GM21381 (cell line): Measurements from ENCODE around the gene RPUSD4.

Experiments
- ATAC-seq: cut with Tn5 transposase; IDR thresholded peaks from one replicate; pipeline ENCODE4 v1.9.1; 2021; ENCODE audit warnings: mild to moderate bottlenecking, moderate library complexity; ENCODE audit not compliant: unreplicated experiment

The RPUSD4 gene

DNA sequence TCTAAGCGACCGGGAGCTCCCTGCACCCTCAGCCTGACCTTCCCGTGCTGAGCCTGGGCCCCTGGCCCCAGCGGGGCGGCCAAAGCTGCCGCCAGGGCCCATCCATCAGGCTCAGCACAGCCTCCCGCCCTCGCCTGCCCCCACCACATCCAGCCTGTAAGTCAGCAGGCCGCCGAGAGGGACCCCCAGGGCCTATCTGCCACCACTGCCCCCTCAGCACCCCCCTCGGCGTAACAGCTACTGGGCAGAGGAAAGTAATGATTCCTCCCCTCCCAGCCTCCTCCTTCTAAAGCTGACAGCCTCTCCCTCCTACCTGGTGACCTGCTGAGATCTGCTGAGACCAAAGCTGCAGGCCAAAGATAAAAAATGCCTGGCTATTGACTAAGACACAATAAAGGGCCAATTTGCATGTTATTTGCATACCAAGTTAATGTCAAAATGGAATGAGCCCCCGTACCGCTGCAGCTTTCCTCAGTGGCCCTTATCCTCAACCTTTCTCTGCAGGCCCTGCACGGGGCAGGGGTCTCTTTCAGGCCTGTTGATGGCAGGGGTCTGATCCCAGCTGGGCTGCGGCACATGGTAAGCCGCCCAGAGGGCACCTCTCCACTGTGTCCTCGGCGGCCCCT is 51.6 kb downstream of the RPUSD4 start:
- ATAC-seq = no peak

DNA sequence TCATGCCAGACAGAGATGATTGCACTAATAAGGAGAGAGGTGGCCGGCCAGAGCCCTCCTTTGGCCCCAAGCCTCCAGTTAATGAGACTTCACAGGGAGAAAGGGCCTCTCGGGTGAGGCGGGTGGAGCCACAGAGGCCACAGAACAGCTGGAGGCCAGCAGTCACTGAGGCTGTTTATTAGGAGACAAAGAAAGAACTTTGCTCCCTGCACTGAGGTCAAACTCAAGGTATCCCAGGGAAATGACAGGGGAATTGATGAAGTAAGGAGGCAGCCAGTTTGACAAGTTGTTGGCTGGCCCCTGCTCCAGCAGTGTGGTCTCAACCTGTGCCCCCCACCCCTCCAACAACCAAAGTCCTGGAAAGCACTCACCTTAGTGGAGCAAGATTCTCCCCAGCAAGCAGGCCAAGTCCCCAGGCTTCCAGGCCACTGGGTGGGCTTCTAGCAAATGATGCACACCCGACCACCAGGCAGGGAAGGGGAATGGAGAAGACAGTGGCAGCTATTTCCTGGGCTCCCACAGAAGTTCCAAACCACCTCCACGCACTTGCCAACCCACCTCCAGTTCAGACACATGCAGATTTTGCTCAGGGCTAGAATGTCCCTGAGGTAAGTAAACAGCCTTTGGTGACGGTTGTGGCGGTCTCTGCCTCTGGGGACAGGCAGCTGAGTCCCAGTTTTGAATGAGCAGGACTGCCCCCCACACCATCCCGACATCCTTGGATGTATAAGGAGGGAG is 53.2 kb downstream of the RPUSD4 start:
- no peak for ATAC-seq

DNA sequence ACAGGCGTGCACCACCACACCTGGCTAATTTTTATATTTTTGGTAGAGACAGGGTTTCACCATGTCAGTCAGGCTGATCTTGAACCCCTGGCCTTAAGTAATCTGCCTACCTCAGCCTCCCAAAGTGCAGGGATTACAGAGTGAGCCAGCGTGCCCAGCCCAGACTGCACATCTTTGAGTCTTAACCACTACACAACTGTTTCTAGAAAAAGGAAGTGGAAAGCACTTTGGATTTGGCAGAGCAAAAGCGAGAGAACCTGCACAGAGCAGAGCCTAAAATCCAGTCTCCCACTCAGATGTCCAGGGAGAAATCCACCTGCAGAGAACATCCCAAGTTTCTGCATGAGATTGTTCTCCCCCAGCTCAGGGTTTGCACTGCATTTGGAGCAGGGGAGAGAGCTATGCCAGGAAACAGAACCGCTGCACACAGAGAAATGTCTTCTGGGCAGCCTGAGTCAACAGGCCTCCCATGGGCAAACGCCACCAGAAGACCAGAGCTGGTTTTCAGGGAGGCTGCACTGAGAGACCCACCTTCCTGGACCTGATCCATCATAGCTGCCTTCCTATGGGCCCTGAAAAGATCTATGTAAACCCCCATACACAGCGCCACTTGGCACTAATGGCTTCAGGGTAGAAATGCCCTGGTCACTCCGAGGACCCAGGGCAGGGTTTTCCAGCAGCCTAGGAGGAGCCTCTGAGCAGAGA is 54.0 kb downstream of the RPUSD4 start:
- no peak for ATAC-seq

DNA sequence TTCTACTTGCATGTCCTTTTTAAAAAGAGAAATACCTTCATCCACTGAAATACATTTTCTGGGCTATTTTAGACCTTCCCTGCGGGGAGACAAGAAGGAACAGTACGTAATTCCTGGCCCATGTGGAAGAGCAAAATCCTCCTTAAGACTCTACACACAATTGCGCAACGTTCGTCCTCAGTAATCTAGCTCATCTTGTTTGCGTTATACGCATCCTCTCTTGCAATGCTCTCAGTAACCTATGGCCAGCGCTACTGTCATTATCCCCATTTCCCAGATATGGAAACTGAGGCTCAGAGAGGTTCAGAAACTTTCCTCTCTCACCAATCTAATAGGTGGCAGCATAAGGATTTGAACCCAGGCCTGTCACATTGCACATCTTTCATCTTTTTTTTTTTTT is 54.6 kb downstream of the RPUSD4 start:
- no peak for ATAC-seq

DNA sequence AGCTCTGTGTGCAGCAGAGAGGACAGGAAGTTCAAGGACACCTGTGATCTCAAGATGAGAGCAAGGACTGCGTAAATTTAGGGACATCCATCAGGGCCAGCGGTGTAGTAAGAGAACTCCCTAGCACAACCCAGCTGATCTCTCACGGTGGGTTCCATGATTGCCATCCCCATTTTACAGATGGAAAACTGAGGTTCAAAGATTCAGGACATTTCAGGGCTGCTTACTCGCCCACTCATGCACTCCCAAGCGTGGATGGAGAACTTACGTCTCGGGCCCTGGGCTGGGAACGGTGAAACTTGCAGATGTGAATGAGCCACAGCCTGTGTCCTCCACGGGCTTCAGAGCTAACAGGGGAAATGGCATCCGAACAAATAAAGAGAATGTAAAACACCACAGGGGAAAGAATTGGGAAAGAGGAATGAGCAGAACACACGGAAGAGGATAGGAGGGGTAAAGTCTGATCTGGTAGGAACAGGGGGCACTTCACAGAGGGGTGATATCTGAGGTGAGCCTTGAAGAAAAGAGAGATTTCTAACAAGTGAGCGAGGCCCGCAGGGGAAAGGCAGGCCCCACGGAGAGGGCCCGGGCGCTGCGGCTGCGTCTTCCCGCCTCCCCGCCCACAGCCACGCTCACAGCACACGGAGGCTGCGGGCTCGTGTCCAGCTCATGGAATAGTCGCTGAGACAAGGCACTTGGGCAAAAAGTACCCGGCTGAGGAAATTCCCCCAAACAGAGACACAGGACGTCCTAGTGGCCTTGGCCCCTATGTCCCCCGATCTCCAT is 55.9 kb downstream of the RPUSD4 start:
- ATAC-seq = no peak

DNA sequence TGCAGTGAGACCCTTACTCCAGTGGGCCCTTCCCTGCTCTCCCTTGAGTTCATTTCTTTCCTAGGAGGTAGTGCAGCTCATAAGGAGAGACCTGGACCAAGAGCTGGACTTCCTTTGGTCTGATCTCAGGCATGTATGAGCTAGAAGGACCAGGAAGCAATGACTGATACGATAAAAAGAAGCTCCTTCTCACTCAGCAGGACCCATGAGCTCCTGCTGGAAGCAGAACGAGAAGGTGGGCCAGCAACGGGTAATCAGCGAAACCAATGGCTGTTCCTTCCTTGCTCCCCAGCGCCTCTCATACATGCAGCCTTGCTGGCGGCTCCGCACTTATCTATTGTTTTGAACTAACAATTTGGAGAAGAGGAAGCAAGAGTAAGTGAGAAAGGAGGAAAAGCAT is 56.8 kb downstream of the RPUSD4 start:
- no peak for ATAC-seq

DNA sequence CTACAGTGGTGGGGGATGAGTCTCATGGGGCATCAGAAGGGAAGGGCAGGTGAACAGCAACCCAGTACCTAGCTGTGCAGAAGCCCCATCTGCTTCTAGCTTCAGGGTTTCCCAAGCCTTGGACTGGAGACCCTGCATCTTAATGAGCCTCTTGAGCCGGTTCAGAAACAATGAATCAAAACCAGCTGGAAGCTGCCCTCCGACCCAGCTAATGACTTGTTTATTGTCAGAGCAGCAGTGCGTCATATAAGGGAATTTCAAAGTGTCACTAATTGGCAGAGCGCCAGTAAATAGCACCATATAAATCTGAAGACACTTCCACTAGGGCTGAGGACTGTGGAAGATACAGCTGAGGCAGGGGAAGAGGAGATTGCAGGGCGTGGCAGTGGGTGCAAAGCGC is 57.5 kb downstream of the RPUSD4 start:
- no peak for ATAC-seq

DNA sequence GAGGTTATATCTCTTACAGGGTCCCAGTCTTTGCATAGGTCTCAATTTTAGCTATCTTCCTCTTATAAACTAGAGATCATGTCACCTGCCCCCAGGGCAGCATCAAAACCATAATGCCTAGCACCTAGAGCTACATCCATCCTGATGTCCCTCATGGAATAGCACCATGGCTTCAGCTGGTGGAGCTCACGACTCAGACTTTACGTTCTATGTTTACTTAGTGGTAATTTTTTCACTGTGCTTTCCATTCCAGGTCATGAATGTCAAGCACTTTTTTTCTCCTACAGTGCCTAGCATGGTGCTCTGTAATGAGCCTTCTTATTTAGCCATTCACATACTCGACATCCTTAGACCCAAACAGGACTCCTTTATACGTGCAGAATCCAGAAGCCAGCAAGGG is 58.4 kb downstream of the RPUSD4 start:
- ATAC-seq = no peak

DNA sequence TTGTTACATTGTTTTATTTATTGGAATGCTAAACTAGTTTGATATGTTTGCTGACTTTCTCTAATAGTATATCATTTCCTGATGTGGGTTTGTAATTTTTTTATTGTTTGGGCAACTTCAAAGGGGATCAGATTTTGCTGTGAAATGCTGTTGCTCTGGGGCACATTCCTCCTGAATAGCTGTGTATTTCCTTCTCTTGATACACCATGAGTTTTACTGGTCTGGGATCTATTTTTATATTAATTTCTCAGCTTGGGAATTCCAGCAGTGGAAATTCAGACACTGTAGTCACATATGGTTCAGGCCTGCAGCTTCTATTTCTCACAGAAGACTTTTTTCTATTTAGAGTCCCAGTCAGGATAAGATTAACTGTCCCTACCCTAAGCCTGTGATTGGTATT is 58.9 kb downstream of the RPUSD4 start:
- ATAC-seq = no peak

DNA sequence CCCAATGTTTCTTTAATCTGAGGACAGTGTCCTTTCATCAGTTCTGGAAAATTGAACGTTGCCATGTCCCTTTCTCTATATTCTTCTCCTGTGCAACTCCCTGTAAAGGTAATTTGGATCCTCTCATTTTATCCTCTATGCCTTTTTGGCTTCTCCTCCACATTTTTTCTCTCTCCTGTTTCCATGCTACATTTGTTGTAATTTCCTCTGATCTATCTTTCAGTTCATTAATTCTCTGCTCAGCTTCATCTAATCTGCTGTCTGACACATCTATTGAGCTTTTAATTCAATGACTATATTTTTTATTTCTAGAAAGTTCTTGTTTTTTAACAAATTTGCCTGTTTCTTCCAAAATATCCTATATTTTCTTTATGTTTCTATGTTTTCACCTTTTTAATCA is 59.3 kb downstream of the RPUSD4 start:
- no peak for ATAC-seq
